K562 (cell line): ENCODE data around the gene CDRT4. TPM values are rescaled to one million over a fixed set of nuclear protein-coding genes. Genes with fewer than 3 reads are reported as not detected.

Experiments
- ATAC-seq: fragments of 200-7000 bp; cut with Tn5 transposase; 3 replicates; pipeline ENCODE4 v1.9.1; 2020; ENCODE audit warnings: moderate library complexity
- BruUV-seq: library from RNA; stranded (reverse); fragments of 400-500 nt; replicated peaks from 2 replicates; lab custom pipeline; 2021; lab: Mats Ljungman, UMichigan
- CTCF ChIA-PET: fragments of 300-600 bp; formaldehyde crosslinking; extraction: SDS; loops from one replicate; lab custom pipeline; 2021; ENCODE audit warnings: low intra/inter-chr PET ratio; lab: Yijun Ruan, JAX
- POLR2A ChIA-PET: fragments of 300-600, 350-650 bp; sonication (Branson Sonifier 250); formaldehyde crosslinking; extraction: SDS; loops from one replicate; lab custom pipeline; 2021; ENCODE audit warnings: antibody characterized with exemption, inconsistent platforms; lab: Yijun Ruan, JAX
- DNase-seq, 4 experiments: peaks; one replicate each; pipeline versions ENCODE4 v3.0.0 to v3.0.0-alpha.2; 2011 to 2018; ENCODE audit warnings: low spot score in 3 of 4, mixed read lengths in 3 of 4; ENCODE audit errors: extremely low read depth in 1 of 4
- FAIRE-seq: peaks from 2 replicates; lab custom pipeline; 2011; peaks lifted over from hg19 to GRCh38; lab: Jason Lieb, UNC
- H2AFZ ChIP-seq: 2 replicates; pipeline ENCODE4 v1.6.0; 2011; ENCODE audit warnings: low read depth, low read length, control low read depth, inconsistent platforms
- H3K27ac ChIP-seq: fragments of 200-600 bp; 3 replicates; pipeline ENCODE4 v1.8.0; 2011; ENCODE audit warnings: low read depth, mild to moderate bottlenecking, control low read depth, inconsistent platforms, low read length, moderate library complexity, mixed read lengths; ENCODE audit errors: extremely low read depth
- H3K27me3 ChIP-seq, 2 experiments: fragments of 300-600 bp in 1 of 2; 2 replicates in 1 of 2; 3 replicates in 1 of 2; pipeline versions ENCODE4 v1.6.0 to v1.8.0; 2011; ENCODE audit warnings: inconsistent platforms in 2 of 2, low read length in 2 of 2, mild to moderate bottlenecking in 1 of 2, mixed read lengths in 1 of 2, moderate library complexity in 1 of 2; ENCODE audit not compliant: control insufficient read depth in 2 of 2, insufficient read depth in 2 of 2
- H3K36me3 ChIP-seq: fragments of 300-600 bp; 3 replicates; pipeline ENCODE4 v1.8.0; 2011; ENCODE audit warnings: mild to moderate bottlenecking, low read length, inconsistent platforms; ENCODE audit not compliant: control insufficient read depth, insufficient read depth
- H3K4me1 ChIP-seq, 2 experiments: fragments of 200-600 bp in 1 of 2; replicated peaks in 1 of 2; 2 replicates in 1 of 2; 3 replicates in 1 of 2; pipeline versions ENCODE4 v1.5.1 to v1.8.0; 2011; ENCODE audit warnings: inconsistent platforms in 2 of 2, low read length in 2 of 2, mild to moderate bottlenecking in 1 of 2, mixed read lengths in 1 of 2, moderate library complexity in 1 of 2; ENCODE audit not compliant: control insufficient read depth in 2 of 2, insufficient read depth in 2 of 2
- H3K4me2 ChIP-seq: 2 replicates; pipeline ENCODE4 v1.6.1; 2011; ENCODE audit warnings: low read length, control low read depth, inconsistent platforms, mixed read lengths; ENCODE audit not compliant: insufficient read depth
- H3K4me3 ChIP-seq: fragments of 200-600 bp; sonication (generic), shearing (Covaris generic); 2 replicates; pipeline ENCODE4 v1.5.1; 2016; ENCODE audit warnings: control low read depth, inconsistent platforms
- H3K79me2 ChIP-seq: fragments of 200-600 bp; 3 replicates; pipeline ENCODE4 v1.8.0; 2011; ENCODE audit warnings: low read length, inconsistent platforms; ENCODE audit not compliant: control insufficient read depth, insufficient read depth
- H3K9ac ChIP-seq, 2 experiments: 2 replicates each; pipeline versions ENCODE4 v1.6.0 to v1.6.1; 2011; ENCODE audit warnings: low read depth in 2 of 2, low read length in 2 of 2, control low read depth in 1 of 2, inconsistent platforms in 1 of 2, mild to moderate bottlenecking in 1 of 2, mixed read lengths in 1 of 2; ENCODE audit not compliant: insufficient read depth in 1 of 2
- H3K9me1 ChIP-seq: one replicate; pipeline ENCODE4 v1.6.0; 2011; ENCODE audit warnings: inconsistent platforms, mild to moderate bottlenecking, low read length, moderate library complexity; ENCODE audit not compliant: control insufficient read depth, insufficient read depth
- H3K9me3 ChIP-seq: replicated peaks from 2 replicates; pipeline ENCODE4 v1.5.1; 2011; ENCODE audit warnings: low read depth, low read length, inconsistent platforms; ENCODE audit not compliant: control insufficient read depth, insufficient read depth
- H4K20me1 ChIP-seq: replicated peaks from 2 replicates; pipeline ENCODE4 v1.6.1; 2011; ENCODE audit warnings: low read length, inconsistent platforms, mixed read lengths; ENCODE audit not compliant: control insufficient read depth, insufficient read depth
- BCOR ChIP-seq: fragments of 450-650 bp; IDR thresholded peaks from 2 replicates; pipeline ENCODE4 v1.6.1; 2016
- CBX5 ChIP-seq: IDR thresholded peaks from 2 replicates; pipeline ENCODE4 v1.6.1; 2014; ENCODE audit warnings: low read depth, borderline replicate concordance
- CREB1 ChIP-seq, 2 experiments: sonication (generic) in 1 of 2; formaldehyde crosslinking in 1 of 2; IDR thresholded peaks; 2 replicates each; pipeline versions ENCODE4 v1.6.1 to v1.8.0; 2012 to 2022; ENCODE audit warnings: inconsistent platforms in 1 of 2, mild to moderate bottlenecking in 1 of 2, missing genetic modification reagents in 1 of 2, moderate library complexity in 1 of 2
- GATAD2B ChIP-seq: fragments of 450-650 bp; IDR thresholded peaks from 2 replicates; pipeline ENCODE4 v1.6.1; 2017; ENCODE audit warnings: mild to moderate bottlenecking, borderline replicate concordance
- MLLT1 ChIP-seq, 2 experiments: fragments of 450-650 bp; IDR thresholded peaks; 2 replicates each; pipeline ENCODE4 v1.6.1; 2016
- NR0B1 ChIP-seq: fragments of 450-650 bp; IDR thresholded peaks from one replicate; pipeline ENCODE4 v1.6.1; 2018; ENCODE audit warnings: mild to moderate bottlenecking, moderate library complexity; ENCODE audit not compliant: partially characterized antibody
- POLR3G ChIP-seq: IDR thresholded peaks from 2 replicates; pipeline ENCODE4 v1.6.1; 2011; ENCODE audit not compliant: insufficient read length, insufficient replicate concordance; ENCODE audit errors: extremely low read depth
- SMAD3 ChIP-seq: fragments of 450-650 bp; formaldehyde crosslinking; conservative IDR thresholded peaks from 2 replicates; pipeline ENCODE4 v1.4.0; 2020; ENCODE audit warnings: mild to moderate bottlenecking
- TAF7 ChIP-seq: fragments of 450-650 bp; IDR thresholded peaks from 2 replicates; pipeline ENCODE4 v1.6.1; 2016; ENCODE audit warnings: missing genetic modification characterization, missing compliant biosample characterization
- TARDBP ChIP-seq: fragments of 450-650 bp; IDR thresholded peaks from 2 replicates; pipeline ENCODE4 v1.6.1; 2016
- TFAM ChIP-seq: fragments of 250-450 bp; sonication (Bioruptor Pico); conservative IDR thresholded peaks from 2 replicates; pipeline ENCODE4 v1.5.0; 2021; ENCODE audit warnings: mild to moderate bottlenecking, moderate library complexity
- ZBTB26 ChIP-seq: fragments of 450-650 bp; formaldehyde crosslinking; IDR thresholded peaks from 2 replicates; pipeline ENCODE4 v1.4.0; 2022; ENCODE audit warnings: missing genetic modification characterization
- ZBTB7A ChIP-seq: IDR thresholded peaks from 2 replicates; pipeline ENCODE4 v1.6.1; 2011; ENCODE audit warnings: low read depth, mild to moderate bottlenecking, low read length, moderate library complexity, borderline replicate concordance; ENCODE audit not compliant: control insufficient read depth
- ZNF224 ChIP-seq: sonication (generic); formaldehyde crosslinking; IDR thresholded peaks from 2 replicates; pipeline ENCODE4 v1.8.0; 2022; ENCODE audit warnings: mild to moderate bottlenecking, missing genetic modification reagents
- ZNF639 ChIP-seq, 2 experiments: fragments of 200-800 bp in 1 of 2; sonication (Bioruptor generic) in 1 of 2; sonication (generic) in 1 of 2; formaldehyde crosslinking in 1 of 2; IDR thresholded peaks in 1 of 2; conservative IDR thresholded peaks in 1 of 2; 2 replicates each; pipeline versions ENCODE4 v1.5.0 to v1.6.1; 2016 to 2020; ENCODE audit warnings: missing compliant biosample characterization in 1 of 2, missing genetic modification characterization in 1 of 2, missing genetic modification reagents in 1 of 2
- WGBS: fragments of 100-300 bp; shearing (Covaris generic); methylation state at CpG from one replicate; pipeline ENCODE4 v1.1.6; 2016; ENCODE audit warnings: low coverage, mixed read lengths; ENCODE audit not compliant: insufficient coverage; ENCODE audit errors: missing lambda C conversion rate; 5-methylcytosine and 5-hydroxymethylcytosine counted together
- in situ Hi-C: fragments of 300-500 bp; cut with MboI; formaldehyde crosslinking; loops from 4 replicates; pipeline ENCODE4 v1.15.0; 2018; ENCODE audit warnings: inconsistent platforms, mixed read lengths
- intact Hi-C: fragments of 100-400 bp; cut with micrococcal nuclease; formaldehyde crosslinking; loops from 2 replicates; pipeline ENCODE4 v1.14.2; 2022
- polyA plus RNA-seq, 8 experiments: library from polyadenylated mRNA; depleted of rRNA in 4 of 8; stranded (reverse) in 5 of 8; unstranded in 3 of 8; fragments of >200 nt; fragmentation: Nextera tagmentation in 2 of 8; fragmentation: Illumina TruSeq in 1 of 8; extraction: Ambion mirVana in 2 of 8; extraction: Trizol in 1 of 8; gene quantifications; 2 replicates each; pipeline versions ENCODE4 v1.2.1 to v1.2.3, GENCODE V29; 2011 to 2014; ENCODE audit warnings: inconsistent platforms in 1 of 8, missing spikeins in 1 of 8
- total RNA-seq, 7 experiments: library from RNA; depleted of rRNA in 6 of 7; stranded (reverse); fragments of >200 nt in 6 of 7; fragmentation: Illumina TruSeq in 2 of 7; extraction: Trizol in 2 of 7; gene quantifications; 2 replicates each; pipeline versions ENCODE4 v1.2.1 to v1.2.3, GENCODE V29; 2011 to 2021; ENCODE audit warnings: low replicate concordance in 1 of 7

The CDRT4 gene
- total and polyA plus RNA-seq, 9 of the 15 experiments (the other 6 are each of a cell fraction or from before 2014, with no cell fraction given): 1.7 to 6.4 (median 3.5) TPM

GRCh38 chr17:15412606-15413005 lies 54.8 kb downstream of the CDRT4 start (continued):
- TF ChIP-seq MLLT1 (IDR thresholded peaks at IDR 0.05) (no peak), BCOR (no peak), TARDBP (no peak), CBX5 (no peak), CREB1 (IDR thresholded peaks at IDR 0.05) (no peak), CREB1 (CRISPR knock-in tag; IDR thresholded peaks at IDR 0.05) (no peak), TFAM (no peak)

- H4K20me1 ChIP-seq: no peaks in the 10 kb centered on the region
- H2AFZ ChIP-seq: no peak overlapping the region
- CTCF ChIA-PET: no interaction called here
- ATAC-seq (no peak), FAIRE-seq (no peak), DNase-seq (no peak)
- H3K4me2 ChIP-seq: no peak overlapping the region
- in situ Hi-C loops (no loop called here), intact Hi-C loops (no loop called here)
- no peaks in the 10 kb centered on the region for H3K9me1 ChIP-seq
- H3K27me3 ChIP-seq: peaks cover 21 to 53% of the 10 kb centered on the region in 2 experiments
- H3K4me3 ChIP-seq: no peak overlapping the region
- no peak overlapping the region for H3K27ac ChIP-seq
- WGBS: 4% methylated on average over 7 of the region's 7 CpGs
- H3K9ac ChIP-seq: no peak overlapping the region
- POLR2A ChIA-PET: interaction anchor here (0.6 kb wide), 1 partner anchor 148 kb away, joined by 3 read pairs; no protein-coding TSS in a partner anchor
- H3K9me3 ChIP-seq: no peaks in the 10 kb centered on the region
- no TSS peak for BruUV-seq
- H3K79me2 ChIP-seq: no peaks in the 10 kb centered on the region
- no peaks in the 10 kb centered on the region for H3K4me1 ChIP-seq
- H3K36me3 ChIP-seq: no peaks in the 10 kb centered on the region
- TF ChIP-seq NR0B1: no peak
- TF ChIP-seq TAF7 (tag): no peak
- TF ChIP-seq SMAD3: no peak
- no peak for TF ChIP-seq POLR3G
- no peak for TF ChIP-seq ZNF224
- TF ChIP-seq GATAD2B: no peak
- no peak for TF ChIP-seq ZBTB7A
- no peak for TF ChIP-seq ZBTB26
- no peak for TF ChIP-seq ZNF639 (CRISPR knock-in tag; conservative IDR thresholded peaks at IDR 0.05 in 1 of 2, IDR thresholded peaks at IDR 0.05 in 1 of 2)
Measured at GRCh38 chr17:15411384-15412198, 55.8 kb downstream of the CDRT4 start.
